Endothelial cell of umbilical vein (primary cell): ENCODE measurements around the gene PTPRT. TPM values are rescaled to one million over a fixed set of nuclear protein-coding genes. Genes with fewer than 3 reads are reported as not detected.

Experiments
- BruUV-seq: library from RNA; stranded (reverse); fragments of 400-500 nt; replicated peaks from 2 replicates; lab custom pipeline; 2021; lab: Mats Ljungman, UMichigan
- CTCF ChIA-PET: fragments of 300-600, 350-600 bp; sonication (Branson Sonifier 250); formaldehyde crosslinking; loops from one replicate; lab custom pipeline; 2021; ENCODE audit warnings: antibody characterized with exemption, inconsistent platforms; lab: Charles Lee
- POLR2A ChIA-PET: fragments of 300-600, 350-600 bp; sonication (Branson Sonifier 250); formaldehyde crosslinking; loops from one replicate; lab custom pipeline; 2021; ENCODE audit warnings: antibody characterized with exemption, inconsistent platforms; lab: Charles Lee
- DNase-seq: peaks from one replicate; pipeline ENCODE4 v3.0.0-alpha.2; 2011; ENCODE audit warnings: low read depth, low spot score
- FAIRE-seq: peaks from 2 replicates; lab custom pipeline; 2011; peaks lifted over from hg19 to GRCh38; lab: Jason Lieb, UNC
- H2AFZ ChIP-seq: 2 replicates; pipeline ENCODE4 v1.6.0; 2012; ENCODE audit warnings: low read depth, low read length, control low read depth, inconsistent platforms
- H3K27ac ChIP-seq: 2 replicates; pipeline ENCODE4 v1.5.1; 2011; ENCODE audit warnings: low read depth, mild to moderate bottlenecking, control low read depth, low read length, moderate library complexity; ENCODE audit not compliant: insufficient read depth
- H3K27me3 ChIP-seq, 2 experiments: 2 replicates each; pipeline versions ENCODE4 v1.6.0 to v1.6.1; 2011; ENCODE audit warnings: low read length in 2 of 2, mixed read lengths in 1 of 2; ENCODE audit not compliant: control insufficient read depth in 2 of 2, insufficient read depth in 2 of 2
- H3K36me3 ChIP-seq, 2 experiments: 2 replicates in 1 of 2; 3 replicates in 1 of 2; pipeline ENCODE4 v1.5.1; 2011; ENCODE audit warnings: low read length in 2 of 2, mild to moderate bottlenecking in 1 of 2, moderate library complexity in 1 of 2; ENCODE audit not compliant: control insufficient read depth in 2 of 2, insufficient read depth in 2 of 2; ENCODE audit errors: extremely low read depth in 1 of 2
- H3K4me1 ChIP-seq: 3 replicates; pipeline ENCODE4 v1.5.1; 2011; ENCODE audit warnings: mild to moderate bottlenecking, low read length; ENCODE audit not compliant: control insufficient read depth, insufficient read depth; ENCODE audit errors: extremely low read depth
- H3K4me2 ChIP-seq: 2 replicates; pipeline ENCODE4 v1.6.1; 2011; ENCODE audit warnings: low read length, control low read depth, mixed read lengths; ENCODE audit not compliant: insufficient read depth
- H3K4me3 ChIP-seq, 3 experiments: fragments of 200-600 bp in 1 of 3; sonication (generic), shearing (Covaris generic) in 1 of 3; replicated peaks in 1 of 3; 2 replicates each; pipeline ENCODE4 v1.5.1; 2011 to 2016; ENCODE audit warnings: control low read depth in 3 of 3, low read length in 3 of 3, mild to moderate bottlenecking in 2 of 3, inconsistent platforms in 1 of 3, low read depth in 1 of 3, moderate library complexity in 1 of 3; ENCODE audit not compliant: insufficient read depth in 1 of 3
- H3K79me2 ChIP-seq: 2 replicates; pipeline ENCODE4 v1.6.0; 2012; ENCODE audit warnings: low read length, inconsistent platforms; ENCODE audit not compliant: control insufficient read depth, insufficient read depth
- H3K9ac ChIP-seq: replicated peaks from 2 replicates; pipeline ENCODE3; 2011; ENCODE audit warnings: low read length, control low read depth; ENCODE audit not compliant: insufficient read depth; ENCODE audit errors: extremely low read depth
- H3K9me1 ChIP-seq: replicated peaks from 3 replicates; pipeline ENCODE4 v1.6.0; 2011; ENCODE audit warnings: mild to moderate bottlenecking, low read length; ENCODE audit not compliant: control insufficient read depth, insufficient read depth; ENCODE audit errors: extremely low read depth
- H3K9me3 ChIP-seq: replicated peaks from 2 replicates; pipeline ENCODE4 v1.5.1; 2012; ENCODE audit warnings: low read length, inconsistent platforms; ENCODE audit not compliant: control insufficient read depth, insufficient read depth
- H4K20me1 ChIP-seq: replicated peaks from 2 replicates; pipeline ENCODE3; 2011; ENCODE audit warnings: mild to moderate bottlenecking, low read length; ENCODE audit not compliant: control insufficient read depth, insufficient read depth; ENCODE audit errors: extremely low read depth
- EZH2 ChIP-seq: IDR thresholded peaks from 2 replicates; pipeline ENCODE4 v1.6.1; 2012; ENCODE audit warnings: borderline replicate concordance, low read depth, mild to moderate bottlenecking, moderate library complexity, low read length, inconsistent platforms; ENCODE audit not compliant: severe bottlenecking
- FOS ChIP-seq: IDR thresholded peaks from 2 replicates; pipeline ENCODE4 v1.6.1; 2011; ENCODE audit warnings: mild to moderate bottlenecking, low read length, moderate library complexity, borderline replicate concordance; ENCODE audit not compliant: insufficient read depth
- GATA2 ChIP-seq: IDR thresholded peaks from 2 replicates; pipeline ENCODE4 v1.7.0; 2011; ENCODE audit warnings: low read depth, mild to moderate bottlenecking, moderate library complexity, mixed read lengths, low read length; ENCODE audit not compliant: insufficient read length, insufficient read depth
- JUN ChIP-seq: IDR thresholded peaks from 2 replicates; pipeline ENCODE4 v1.6.1; 2011; ENCODE audit warnings: borderline replicate concordance, low read depth; ENCODE audit not compliant: insufficient read length, insufficient read depth
- MYC ChIP-seq: IDR thresholded peaks from one replicate; pipeline ENCODE4 v1.6.1; 2011; ENCODE audit warnings: mild to moderate bottlenecking, low read depth, low read length
- POLR2A ChIP-seq: IDR thresholded peaks from 2 replicates; pipeline ENCODE4 v1.6.1; 2012; ENCODE audit warnings: low read depth, mild to moderate bottlenecking, control low read depth, low read length
- POLR2AphosphoS5 ChIP-seq: IDR thresholded peaks from 2 replicates; pipeline ENCODE4 v1.6.1; 2012; ENCODE audit warnings: low read depth, mild to moderate bottlenecking, control low read depth, low read length, moderate library complexity; ENCODE audit not compliant: insufficient read depth
- dilution Hi-C: fragments of 300-500 bp; cut with MboI; formaldehyde crosslinking; loops from one replicate; pipeline ENCODE4 v1.15.0; 2019; ENCODE audit warnings: low sequenced_read_pairs; ENCODE audit not compliant: extremely low pct_ligation_motif_present
- intact Hi-C: fragments of 100-400 bp; cut with micrococcal nuclease; formaldehyde crosslinking; loops from one replicate; pipeline ENCODE4 v1.10.0; 2022
- polyA plus RNA-seq, 4 experiments: library from polyadenylated mRNA; depleted of rRNA in 3 of 4; stranded (reverse) in 3 of 4; unstranded in 1 of 4; fragments of >200 nt; gene quantifications; 2 replicates each; pipeline versions ENCODE4 v1.2.1 to v1.2.3, GENCODE V29; 2011 to 2012; ENCODE audit warnings: missing spikeins in 1 of 4
- total RNA-seq: library from RNA; stranded (reverse); gene quantifications from 2 replicates; pipeline ENCODE4 v1.2.3, GENCODE V29; 2021
- TF ChIP-seq, protein P1 (sequence below): IDR thresholded peaks from 2 replicates; pipeline ENCODE4 v1.6.1; 2011; ENCODE audit not compliant: insufficient read depth, insufficient read length
- TF ChIP-seq, protein P2 (sequence below), 2 donors: IDR thresholded peaks; 1 replicate in 1 of 2; 2 replicates in 1 of 2; pipeline ENCODE4 v1.5.1; 2011; ENCODE audit warnings: low read length in 2 of 2, mild to moderate bottlenecking in 2 of 2, moderate library complexity in 2 of 2, control low read depth in 1 of 2, inconsistent platforms in 1 of 2, low read depth in 1 of 2; ENCODE audit not compliant: insufficient read depth in 1 of 2; ENCODE audit errors: extremely low read depth in 1 of 2

Gene PTPRT
- total and polyA plus RNA-seq, 2 donors (not counting 3 experiments of a cell fraction or from before 2014, with no cell fraction given), result not detected

DNA sequence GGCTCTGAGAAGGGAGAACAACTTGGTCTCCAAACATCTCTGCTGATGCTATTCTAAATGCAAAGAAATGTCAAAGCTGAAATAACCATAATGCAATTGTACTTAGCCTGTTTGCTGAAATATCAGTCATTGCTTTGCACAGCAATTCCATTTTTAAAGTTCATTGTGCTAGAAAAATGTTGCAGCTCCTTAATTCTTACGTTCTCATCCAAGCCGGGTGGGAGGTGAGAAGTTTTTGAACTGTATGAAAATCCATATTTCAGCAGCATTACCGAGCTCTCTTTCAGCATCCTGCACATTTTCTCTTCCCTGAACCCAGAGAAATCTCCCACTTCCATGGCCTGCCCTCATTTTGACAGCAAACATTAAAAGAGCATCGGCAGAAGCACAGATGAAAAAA is 630.0 kb downstream of the PTPRT start:
- Histone ChIP-seq H3K4me2 (no peak overlapping the region), H3K36me3 (no peaks in the 10 kb centered on the region), H3K4me1 (no peaks in the 10 kb centered on the region), H3K27me3 (no peaks in the 10 kb centered on the region), H3K9me3 (peaks cover 8% of the 10 kb centered on the region), H3K4me3 (no peak overlapping the region), H2AFZ (no peak overlapping the region), H3K9me1 (no peaks in the 10 kb centered on the region), H3K27ac (no peak overlapping the region), H3K9ac (no peak overlapping the region), H4K20me1 (no peaks in the 10 kb centered on the region), H3K79me2 (no peaks in the 10 kb centered on the region)
- TF ChIP-seq, protein P1, sequence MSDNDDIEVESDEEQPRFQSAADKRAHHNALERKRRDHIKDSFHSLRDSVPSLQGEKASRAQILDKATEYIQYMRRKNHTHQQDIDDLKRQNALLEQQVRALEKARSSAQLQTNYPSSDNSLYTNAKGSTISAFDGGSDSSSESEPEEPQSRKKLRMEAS, result no peak
- no peak for TF ChIP-seq EZH2
- no peak for TF ChIP-seq FOS
- TF ChIP-seq, protein P2, sequence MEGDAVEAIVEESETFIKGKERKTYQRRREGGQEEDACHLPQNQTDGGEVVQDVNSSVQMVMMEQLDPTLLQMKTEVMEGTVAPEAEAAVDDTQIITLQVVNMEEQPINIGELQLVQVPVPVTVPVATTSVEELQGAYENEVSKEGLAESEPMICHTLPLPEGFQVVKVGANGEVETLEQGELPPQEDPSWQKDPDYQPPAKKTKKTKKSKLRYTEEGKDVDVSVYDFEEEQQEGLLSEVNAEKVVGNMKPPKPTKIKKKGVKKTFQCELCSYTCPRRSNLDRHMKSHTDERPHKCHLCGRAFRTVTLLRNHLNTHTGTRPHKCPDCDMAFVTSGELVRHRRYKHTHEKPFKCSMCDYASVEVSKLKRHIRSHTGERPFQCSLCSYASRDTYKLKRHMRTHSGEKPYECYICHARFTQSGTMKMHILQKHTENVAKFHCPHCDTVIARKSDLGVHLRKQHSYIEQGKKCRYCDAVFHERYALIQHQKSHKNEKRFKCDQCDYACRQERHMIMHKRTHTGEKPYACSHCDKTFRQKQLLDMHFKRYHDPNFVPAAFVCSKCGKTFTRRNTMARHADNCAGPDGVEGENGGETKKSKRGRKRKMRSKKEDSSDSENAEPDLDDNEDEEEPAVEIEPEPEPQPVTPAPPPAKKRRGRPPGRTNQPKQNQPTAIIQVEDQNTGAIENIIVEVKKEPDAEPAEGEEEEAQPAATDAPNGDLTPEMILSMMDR (IDR thresholded peaks at IDR 0.05; ENCODE audit: extremely low read depth in 1 of 2, insufficient read depth in 1 of 2, low read depth in 1 of 2, low read length in 2 of 2), result no peak
- TF ChIP-seq MYC, result no peak
- TF ChIP-seq JUN, result no peak
- TF ChIP-seq POLR2A, result no peak
- no peak for TF ChIP-seq GATA2
- no peak for TF ChIP-seq POLR2AphosphoS5
- DNase-seq (no peak), FAIRE-seq (no peak)
- ChIA-PET POLR2A (no interaction called here), CTCF (no interaction called here)
- intact Hi-C loops (no loop called here), dilution Hi-C loops (no loop called here)
- BruUV-seq, result no TSS peak
